Calu3 (cell line): Measurements from ENCODE around the gene TBR1. TPM values are rescaled to one million over a fixed set of nuclear protein-coding genes. Genes with fewer than 3 reads are reported as not detected.

ENCODE experiments used
- BruUV-seq: library from RNA; stranded (reverse); fragments of 400-500 nt; replicated peaks from 2 replicates; lab custom pipeline; 2021; lab: Mats Ljungman, UMichigan
- CTCF ChIA-PET: fragments of 300-600 bp; sonication (Branson Sonifier 250); formaldehyde crosslinking; loops from one replicate; lab custom pipeline; 2022; ENCODE audit warnings: antibody characterized with exemption; lab: Charles Lee
- DNase-seq: peaks from one replicate; pipeline ENCODE4 v3.0.0; 2022
- H3K27ac Mint-ChIP-seq: one replicate; pipeline ENCODE4 v1.8.0; 2022; ENCODE audit warnings: mixed read lengths; ENCODE audit not compliant: unreplicated experiment
- H3K27me3 Mint-ChIP-seq: one replicate; pipeline ENCODE4 v1.8.0; 2022; ENCODE audit warnings: mixed read lengths; ENCODE audit not compliant: unreplicated experiment
- H3K36me3 Mint-ChIP-seq: one replicate; pipeline ENCODE4 v1.8.0; 2022; ENCODE audit warnings: mild to moderate bottlenecking, moderate library complexity, mixed read lengths; ENCODE audit not compliant: insufficient read depth, unreplicated experiment
- H3K4me1 Mint-ChIP-seq: one replicate; pipeline ENCODE4 v1.8.0; 2022; ENCODE audit warnings: mild to moderate bottlenecking, low read depth, mixed read lengths; ENCODE audit not compliant: unreplicated experiment
- H3K4me3 Mint-ChIP-seq: one replicate; pipeline ENCODE4 v1.8.0; 2022; ENCODE audit warnings: mild to moderate bottlenecking, low read depth, moderate library complexity, mixed read lengths; ENCODE audit not compliant: unreplicated experiment
- H3K9me3 Mint-ChIP-seq: one replicate; pipeline ENCODE4 v1.8.0; 2022; ENCODE audit warnings: low read depth, mixed read lengths; ENCODE audit not compliant: unreplicated experiment
- intact Hi-C: fragments of 100-400 bp; cut with micrococcal nuclease; formaldehyde crosslinking; loops from one replicate; pipeline ENCODE4 v1.10.0; 2022; ENCODE audit not compliant: unreplicated experiment
- total RNA-seq: library from RNA; stranded (reverse); gene quantifications from 2 replicates; pipeline ENCODE4 v1.2.3, GENCODE V29; 2022
- TF ChIP-seq, protein P1 (sequence below): fragments of 200-600 bp; IDR thresholded peaks from one replicate; pipeline ENCODE4 v1.8.0; 2022; ENCODE audit warnings: antibody characterized with exemption; ENCODE audit not compliant: unreplicated experiment

TBR1 gene
- total RNA-seq, 1 experiment from 2014 or later, result 0.07 TPM

DNA sequence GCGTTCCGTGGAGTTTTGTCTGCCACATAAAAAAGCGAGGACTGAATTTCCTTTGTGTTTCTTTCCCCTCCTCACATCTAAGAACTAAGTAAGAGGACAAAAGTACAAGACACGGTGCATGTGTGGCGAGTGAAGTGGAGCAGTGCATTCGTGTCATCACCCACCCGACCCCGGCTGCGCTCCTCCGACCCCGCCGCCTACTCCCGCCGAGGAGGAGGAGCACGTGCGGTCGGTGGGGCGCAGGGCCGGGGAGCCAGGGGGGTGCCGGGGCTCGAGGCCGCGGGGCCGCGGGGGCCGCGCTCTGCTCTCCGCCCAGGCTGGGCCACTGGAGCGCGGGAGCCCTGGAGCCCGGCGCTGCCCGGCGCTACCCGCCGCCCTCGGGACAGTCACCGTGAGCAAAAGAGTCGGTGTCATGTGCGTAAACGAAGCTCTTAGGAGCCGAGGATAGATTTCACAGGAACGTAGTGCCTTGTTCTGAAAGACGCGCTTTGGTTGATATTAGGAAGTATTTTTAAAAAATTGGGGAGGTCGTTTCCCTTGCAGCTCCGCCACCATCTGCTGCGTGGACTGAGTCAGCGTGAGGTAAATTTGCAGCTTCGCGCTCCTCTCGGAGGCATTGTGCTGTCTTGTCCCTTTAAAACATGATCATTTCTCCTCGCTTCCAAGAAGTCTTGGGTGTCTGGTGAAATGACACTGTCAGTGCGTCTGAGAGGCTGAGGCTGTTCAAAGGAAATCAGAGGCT is 11.0 kb downstream of the TBR1 start:
- BruUV-seq, result no TSS peak
- no peaks in the 10 kb centered on the region for H3K9me3 Mint-ChIP-seq
- intact Hi-C loops, result no loop called here
- peaks cover 35% of the 10 kb centered on the region for H3K27me3 Mint-ChIP-seq
- H3K4me1 Mint-ChIP-seq, result peaks cover 8% of the 10 kb centered on the region
- DNase-seq, result no peak
- CTCF ChIA-PET, result no interaction called here
- peaks cover 7% of the 10 kb centered on the region for H3K36me3 Mint-ChIP-seq
- H3K27ac Mint-ChIP-seq, result no peak overlapping the region
- no peak overlapping the region for H3K4me3 Mint-ChIP-seq
- TF ChIP-seq, protein P1, sequence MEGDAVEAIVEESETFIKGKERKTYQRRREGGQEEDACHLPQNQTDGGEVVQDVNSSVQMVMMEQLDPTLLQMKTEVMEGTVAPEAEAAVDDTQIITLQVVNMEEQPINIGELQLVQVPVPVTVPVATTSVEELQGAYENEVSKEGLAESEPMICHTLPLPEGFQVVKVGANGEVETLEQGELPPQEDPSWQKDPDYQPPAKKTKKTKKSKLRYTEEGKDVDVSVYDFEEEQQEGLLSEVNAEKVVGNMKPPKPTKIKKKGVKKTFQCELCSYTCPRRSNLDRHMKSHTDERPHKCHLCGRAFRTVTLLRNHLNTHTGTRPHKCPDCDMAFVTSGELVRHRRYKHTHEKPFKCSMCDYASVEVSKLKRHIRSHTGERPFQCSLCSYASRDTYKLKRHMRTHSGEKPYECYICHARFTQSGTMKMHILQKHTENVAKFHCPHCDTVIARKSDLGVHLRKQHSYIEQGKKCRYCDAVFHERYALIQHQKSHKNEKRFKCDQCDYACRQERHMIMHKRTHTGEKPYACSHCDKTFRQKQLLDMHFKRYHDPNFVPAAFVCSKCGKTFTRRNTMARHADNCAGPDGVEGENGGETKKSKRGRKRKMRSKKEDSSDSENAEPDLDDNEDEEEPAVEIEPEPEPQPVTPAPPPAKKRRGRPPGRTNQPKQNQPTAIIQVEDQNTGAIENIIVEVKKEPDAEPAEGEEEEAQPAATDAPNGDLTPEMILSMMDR, result no peak

DNA sequence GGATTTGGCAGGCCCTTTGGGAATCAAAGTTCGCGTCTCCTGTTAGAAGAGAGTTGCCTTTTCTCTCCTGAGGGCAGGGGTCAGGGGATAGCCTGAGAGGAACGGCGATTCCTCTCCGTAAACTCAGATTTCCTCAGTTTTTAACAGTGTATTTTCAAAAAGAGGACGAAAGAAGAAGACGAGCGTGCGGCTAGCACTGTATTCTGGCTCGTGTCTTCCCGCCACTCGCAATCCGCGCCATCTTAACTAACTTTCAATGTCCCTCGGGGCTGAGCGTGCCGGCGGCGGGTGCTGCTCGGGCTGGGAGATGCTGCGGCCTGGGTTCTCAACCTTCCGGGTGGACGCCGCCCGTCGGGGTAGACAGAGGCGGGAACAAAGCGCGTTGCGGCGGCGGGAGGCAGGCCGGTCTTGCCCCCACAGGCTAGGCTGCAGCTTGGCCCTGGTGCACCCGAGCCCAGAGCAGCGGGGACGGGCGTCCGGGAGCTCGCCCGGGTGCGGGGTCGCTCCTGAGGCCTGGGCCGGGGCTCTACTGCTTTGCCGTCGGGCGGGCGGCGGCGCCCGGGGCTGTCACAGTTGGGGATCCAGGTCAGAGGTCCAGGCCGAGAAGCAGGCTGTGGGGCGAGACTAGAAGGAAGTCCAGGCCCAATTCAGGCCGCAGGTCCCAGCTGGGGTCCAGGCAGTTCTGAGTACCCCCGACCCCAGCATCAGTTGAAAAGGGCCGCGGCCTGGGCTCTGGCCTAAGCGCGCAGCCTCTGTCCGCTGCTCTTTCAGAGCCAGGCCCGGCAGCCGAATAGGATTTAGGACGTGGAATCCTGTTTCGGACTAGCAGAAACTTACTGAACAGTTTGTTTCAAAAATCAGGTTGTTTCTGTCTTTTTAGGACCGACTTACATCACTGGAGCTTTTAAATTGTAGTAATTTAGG is 11.8 kb downstream of the TBR1 start:
- peaks cover 26% of the 10 kb centered on the region for H3K27me3 Mint-ChIP-seq
- intact Hi-C loops, result no loop called here
- H3K4me3 Mint-ChIP-seq, result no peak overlapping the region
- no peaks in the 10 kb centered on the region for H3K9me3 Mint-ChIP-seq
- no peak for DNase-seq
- BruUV-seq, result no TSS peak
- peaks cover 8% of the 10 kb centered on the region for H3K4me1 Mint-ChIP-seq
- H3K27ac Mint-ChIP-seq, result no peak overlapping the region
- TF ChIP-seq, protein P1, result no peak
- CTCF ChIA-PET, result interaction anchor here (0.6 kb wide), 1 partner anchor 1795 kb away, joined by 5 read pairs; no protein-coding TSS in a partner anchor
- peaks cover 7% of the 10 kb centered on the region for H3K36me3 Mint-ChIP-seq

DNA sequence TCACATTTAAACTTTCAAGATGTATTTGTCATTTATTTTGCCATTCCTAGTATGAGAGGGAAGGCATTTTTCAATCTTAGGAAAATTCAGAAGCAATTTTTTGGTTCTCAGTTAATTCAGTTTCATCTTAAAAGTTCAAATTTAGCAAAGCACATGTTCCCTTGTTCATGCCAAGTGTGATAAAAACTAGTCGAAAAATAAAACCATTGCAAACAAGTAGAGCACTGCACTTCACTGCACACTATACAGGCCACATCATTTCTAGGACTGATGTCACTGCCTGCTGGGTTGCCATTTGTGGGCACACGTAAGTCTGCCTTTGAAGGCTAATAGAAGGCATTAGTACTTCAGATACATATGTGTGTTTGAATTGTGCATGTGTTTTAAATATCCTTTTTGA is 14.3 kb downstream of the TBR1 start:
- intact Hi-C loops, result no loop called here
- Mint-ChIP-seq H3K36me3 (no peaks in the 10 kb centered on the region), H3K27me3 (peaks cover 7% of the 10 kb centered on the region), H3K4me1 (no peaks in the 10 kb centered on the region), H3K9me3 (no peaks in the 10 kb centered on the region), H3K27ac (no peak overlapping the region), H3K4me3 (no peak overlapping the region)
- TF ChIP-seq, protein P1, result no peak
- no TSS peak for BruUV-seq
- no peak for DNase-seq
- CTCF ChIA-PET, result no interaction called here

DNA sequence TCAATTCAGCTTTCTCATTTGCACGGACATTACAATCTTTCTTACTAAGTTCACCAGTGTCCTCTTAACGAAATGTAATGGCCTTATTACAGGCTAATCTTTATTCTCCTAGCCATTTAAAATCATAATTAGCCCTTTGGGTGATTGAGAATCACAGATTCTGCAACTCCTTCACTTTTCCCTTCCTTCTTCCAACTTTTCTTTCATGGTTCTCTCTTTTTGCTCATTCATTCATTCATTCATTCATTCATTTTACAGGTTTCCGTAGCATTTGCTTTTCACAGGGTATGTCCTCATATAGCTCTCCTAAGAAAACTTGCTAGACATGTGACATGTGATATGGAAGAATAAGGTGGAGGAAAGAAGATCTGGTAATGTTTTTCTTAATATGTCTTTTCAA is 16.0 kb downstream of the TBR1 start:
- H3K27me3 Mint-ChIP-seq, result no peaks in the 10 kb centered on the region
- no peaks in the 10 kb centered on the region for H3K9me3 Mint-ChIP-seq
- no peaks in the 10 kb centered on the region for H3K36me3 Mint-ChIP-seq

More for the DNA sequence above, 16.0 kb downstream of the TBR1 start:
- H3K4me3 Mint-ChIP-seq, result no peak overlapping the region
- intact Hi-C loops, result no loop called here
- BruUV-seq, result no TSS peak
- no peak overlapping the region for H3K27ac Mint-ChIP-seq
- no peaks in the 10 kb centered on the region for H3K4me1 Mint-ChIP-seq
- DNase-seq, result no peak
- TF ChIP-seq, protein P1, result no peak
- CTCF ChIA-PET, result no interaction called here
